Colonic mucosa (tissue), 4 donors: ENCODE results near the gene HDAC9. TPM values are rescaled to one million over a fixed set of nuclear protein-coding genes. Genes with fewer than 3 reads are reported as not detected.

ENCODE experiments used
- DNase-seq: peaks from one replicate; pipeline ENCODE4 v3.0.0-alpha.2; 2020
- H3K27ac ChIP-seq: fragments of 200-600 bp; one replicate; pipeline ENCODE4 v1.8.0; 2021
- H3K27me3 ChIP-seq: fragments of 200-600 bp; one replicate; pipeline ENCODE4 v1.8.0; 2021
- H3K36me3 ChIP-seq: fragments of 200-600 bp; one replicate; pipeline ENCODE4 v1.8.0; 2021
- H3K4me1 ChIP-seq: fragments of 200-600 bp; one replicate; pipeline ENCODE4 v1.8.0; 2021; ENCODE audit warnings: mild to moderate bottlenecking
- H3K4me3 ChIP-seq: fragments of 200-600 bp; one replicate; pipeline ENCODE4 v1.8.0; 2021
- H3K9ac ChIP-seq, 2 donors: one replicate each; pipeline ENCODE4 v1.7.0; 2013; ENCODE audit warnings: control low read depth in 2 of 2, low read depth in 2 of 2, low read length in 2 of 2
- H3K9me3 ChIP-seq: fragments of 200-600 bp; one replicate; pipeline ENCODE4 v1.8.0; 2021
- CTCF ChIP-seq: fragments of 200-600 bp; IDR thresholded peaks from one replicate; pipeline ENCODE4 v1.8.0; 2022; ENCODE audit warnings: antibody characterized with exemption, mild to moderate bottlenecking
- intact Hi-C: fragments of 100-400 bp; cut with DNase I; formaldehyde crosslinking; loops from one replicate; pipeline ENCODE4 v1.14.1; 2022
- total RNA-seq, 2 donors: library from RNA; stranded (reverse); fragmentation: NEBNext Ultra II Directional in 1 of 2; extraction: Animal tissue kit (Norgen Biotek cat#: 25700) in 1 of 2; gene quantifications; one replicate each; pipeline ENCODE4 v1.2.1, GENCODE V29; 2021
- donor health status: healthy.
- donor health status: DM: no; HTN: no; CAD: no.
- donor health status: DM: no; HTN: no; CAD: no.

Gene HDAC9
- total RNA-seq, 2 donors from 2014 or later, result 2.6 to 8.7 TPM

- Histone ChIP-seq H3K36me3 (no peaks in the 10 kb centered on the region), H3K9me3 (no peaks in the 10 kb centered on the region), H3K27ac (no peak overlapping the region), H3K27me3 (no peaks in the 10 kb centered on the region), H3K4me3 (no peak overlapping the region), H3K4me1 (no peaks in the 10 kb centered on the region), H3K9ac (no peak overlapping the region)
- intact Hi-C loops, result no loop called here
- DNase-seq, result no peak
- TF ChIP-seq CTCF, result no peak
Measured at GRCh38 chr7:18760046-18760445, 264.5 kb downstream of the HDAC9 start.

GRCh38 chr7:18760631-18761445 lies 265.3 kb downstream of the HDAC9 start:
- no peaks in the 10 kb centered on the region for H3K36me3 ChIP-seq
- no peak overlapping the region for H3K27ac ChIP-seq
- H3K9me3 ChIP-seq, result no peaks in the 10 kb centered on the region
- intact Hi-C loops, result no loop called here
- H3K27me3 ChIP-seq, result no peaks in the 10 kb centered on the region
- no peak overlapping the region for H3K4me3 ChIP-seq
- no peaks in the 10 kb centered on the region for H3K4me1 ChIP-seq
- H3K9ac ChIP-seq, result no peak overlapping the region
- DNase-seq, result no peak
- no peak for TF ChIP-seq CTCF

- no peak overlapping the region for H3K4me3 ChIP-seq
- H3K27me3 ChIP-seq, result no peaks in the 10 kb centered on the region
- H3K27ac ChIP-seq, result no peak overlapping the region
- no peak for TF ChIP-seq CTCF
- H3K4me1 ChIP-seq, result no peaks in the 10 kb centered on the region
- H3K9ac ChIP-seq, result no peak overlapping the region
- no peaks in the 10 kb centered on the region for H3K9me3 ChIP-seq
- no peak for DNase-seq
- intact Hi-C loops, result no loop called here
- H3K36me3 ChIP-seq, result no peaks in the 10 kb centered on the region
Measured at GRCh38 chr7:18762189-18762588, 266.6 kb downstream of the HDAC9 start.

- no peak for TF ChIP-seq CTCF
- intact Hi-C loops, result no loop called here
- no peak for DNase-seq
- H3K4me3 ChIP-seq, result no peak overlapping the region
- H3K4me1 ChIP-seq, result no peaks in the 10 kb centered on the region
- no peak overlapping the region for H3K27ac ChIP-seq
- H3K36me3 ChIP-seq, result no peaks in the 10 kb centered on the region
- no peak overlapping the region for H3K9ac ChIP-seq
- H3K27me3 ChIP-seq, result no peaks in the 10 kb centered on the region
- H3K9me3 ChIP-seq, result no peaks in the 10 kb centered on the region
Measured at GRCh38 chr7:18768256-18768655, 272.7 kb downstream of the HDAC9 start.

DNA sequence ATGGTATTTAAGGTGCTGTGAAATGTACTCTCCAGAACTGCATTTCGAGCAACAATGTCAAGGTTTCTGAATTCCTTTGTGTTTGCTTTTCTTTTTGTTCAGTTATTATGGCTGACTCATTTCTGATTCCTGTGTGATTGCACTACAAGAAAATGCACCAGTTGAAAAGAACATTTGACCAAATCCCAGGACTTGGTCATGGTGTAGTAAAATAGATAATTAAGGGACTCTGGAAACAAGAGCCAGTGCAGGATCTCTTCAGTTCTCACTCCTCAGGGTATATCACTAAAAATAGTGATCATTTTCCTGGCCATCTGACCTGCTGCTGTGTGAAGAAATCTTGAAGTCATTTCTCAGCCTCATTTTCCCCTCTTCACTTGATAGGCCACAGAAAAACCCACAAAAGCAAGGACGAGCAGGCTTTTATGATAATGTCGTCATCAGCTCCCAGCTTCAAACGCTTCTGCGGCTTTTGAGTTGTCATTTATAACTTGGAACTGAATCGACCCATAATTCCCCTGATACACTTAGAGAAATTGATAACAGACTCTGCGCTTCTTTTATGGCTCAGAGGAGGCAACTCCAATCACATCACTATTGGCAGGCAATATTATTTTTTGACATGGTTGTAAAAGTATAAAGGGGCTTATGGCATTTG lies 274.7 kb downstream of the HDAC9 start:
- Histone ChIP-seq H3K27me3 (no peaks in the 10 kb centered on the region), H3K9ac (no peak overlapping the region), H3K36me3 (no peaks in the 10 kb centered on the region), H3K27ac (no peak overlapping the region), H3K4me3 (no peak overlapping the region), H3K9me3 (no peaks in the 10 kb centered on the region), H3K4me1 (no peaks in the 10 kb centered on the region)
- no peak for TF ChIP-seq CTCF
- intact Hi-C loops, result no loop called here
- DNase-seq, result no peak
